MM.1S (cell line): Measurements from ENCODE around the gene NDUFAF5.

Source experiments
- DNase-seq: peaks from one replicate; pipeline ENCODE4 v3.0.0-alpha.2; 2015
- H2AFZ ChIP-seq: fragments of 300-600 bp; sonication (generic); 2 replicates; pipeline ENCODE4 v1.6.0; 2016; ENCODE audit warnings: antibody characterized with exemption, low read length
- H3F3A ChIP-seq: fragments of 300-600 bp; sonication (generic); 2 replicates; pipeline ENCODE4 v1.6.1; 2016; ENCODE audit warnings: mild to moderate bottlenecking, antibody characterized with exemption, low read length, moderate library complexity, mixed read lengths; ENCODE audit not compliant: insufficient read depth
- H3K27ac ChIP-seq: fragments of 300-600 bp; sonication (generic); 2 replicates; pipeline ENCODE4 v1.5.1; 2016; ENCODE audit warnings: mild to moderate bottlenecking, low read length
- H3K27me3 ChIP-seq: fragments of 300-600 bp; sonication (generic); replicated peaks from 2 replicates; pipeline ENCODE4 v1.6.0; 2016; ENCODE audit warnings: low read length; ENCODE audit not compliant: insufficient read depth
- H3K36me3 ChIP-seq: fragments of 300-600 bp; sonication (generic); replicated peaks from 2 replicates; pipeline ENCODE4 v1.6.1; 2016; ENCODE audit warnings: mild to moderate bottlenecking, low read length, mixed read lengths; ENCODE audit not compliant: insufficient read depth
- H3K4me1 ChIP-seq: fragments of 300-600 bp; sonication (generic); 2 replicates; pipeline ENCODE4 v1.6.1; 2016; ENCODE audit warnings: low read length, mixed read lengths
- H3K4me2 ChIP-seq: fragments of 300-600 bp; sonication (generic); 2 replicates; pipeline ENCODE4 v1.6.0; 2016; ENCODE audit warnings: low read depth, low read length
- H3K4me3 ChIP-seq: fragments of 300-600 bp; sonication (generic); 2 replicates; pipeline ENCODE4 v1.5.1; 2016; ENCODE audit warnings: low read length, mixed read lengths
- H3K79me2 ChIP-seq: fragments of 300-600 bp; sonication (generic); 2 replicates; pipeline ENCODE4 v1.6.1; 2016; ENCODE audit warnings: mixed run types, low read length, mixed read lengths
- H3K9ac ChIP-seq: fragments of 300-600 bp; sonication (generic); 2 replicates; pipeline ENCODE4 v1.6.1; 2016; ENCODE audit warnings: low read length, mixed read lengths
- H3K9me2 ChIP-seq: fragments of 300-600 bp; sonication (generic); replicated peaks from 2 replicates; pipeline ENCODE4 v1.6.1; 2016; ENCODE audit warnings: mild to moderate bottlenecking, low read length, mixed read lengths; ENCODE audit not compliant: insufficient read depth
- H3K9me3 ChIP-seq: fragments of 300-600 bp; sonication (generic); replicated peaks from 2 replicates; pipeline ENCODE4 v1.6.1; 2016; ENCODE audit warnings: mild to moderate bottlenecking, low read length, mixed read lengths; ENCODE audit not compliant: insufficient read depth
- H4K20me1 ChIP-seq: fragments of 300-600 bp; sonication (generic); 2 replicates; pipeline ENCODE4 v1.6.1; 2016; ENCODE audit warnings: mild to moderate bottlenecking, low read length, moderate library complexity, mixed read lengths; ENCODE audit not compliant: insufficient read depth
- EZH2 ChIP-seq: fragments of 300-600 bp; sonication (generic); optimal IDR thresholded peaks from 2 replicates; pipeline ENCODE3; 2017; ENCODE audit warnings: low read depth, mild to moderate bottlenecking, antibody characterized with exemption, low read length, mixed read lengths
- EZH2phosphoT487 ChIP-seq: fragments of 300-600 bp; sonication (generic); IDR thresholded peaks from 2 replicates; pipeline ENCODE4 v1.6.1; 2018; ENCODE audit warnings: antibody characterized with exemption, low read length
- TF ChIP-seq, protein P1 (sequence below): fragments of 300-600 bp; sonication (generic); IDR thresholded peaks from 2 replicates; pipeline ENCODE4 v1.5.1; 2016; ENCODE audit warnings: antibody characterized with exemption, low read length, mixed read lengths

The NDUFAF5 gene

DNA sequence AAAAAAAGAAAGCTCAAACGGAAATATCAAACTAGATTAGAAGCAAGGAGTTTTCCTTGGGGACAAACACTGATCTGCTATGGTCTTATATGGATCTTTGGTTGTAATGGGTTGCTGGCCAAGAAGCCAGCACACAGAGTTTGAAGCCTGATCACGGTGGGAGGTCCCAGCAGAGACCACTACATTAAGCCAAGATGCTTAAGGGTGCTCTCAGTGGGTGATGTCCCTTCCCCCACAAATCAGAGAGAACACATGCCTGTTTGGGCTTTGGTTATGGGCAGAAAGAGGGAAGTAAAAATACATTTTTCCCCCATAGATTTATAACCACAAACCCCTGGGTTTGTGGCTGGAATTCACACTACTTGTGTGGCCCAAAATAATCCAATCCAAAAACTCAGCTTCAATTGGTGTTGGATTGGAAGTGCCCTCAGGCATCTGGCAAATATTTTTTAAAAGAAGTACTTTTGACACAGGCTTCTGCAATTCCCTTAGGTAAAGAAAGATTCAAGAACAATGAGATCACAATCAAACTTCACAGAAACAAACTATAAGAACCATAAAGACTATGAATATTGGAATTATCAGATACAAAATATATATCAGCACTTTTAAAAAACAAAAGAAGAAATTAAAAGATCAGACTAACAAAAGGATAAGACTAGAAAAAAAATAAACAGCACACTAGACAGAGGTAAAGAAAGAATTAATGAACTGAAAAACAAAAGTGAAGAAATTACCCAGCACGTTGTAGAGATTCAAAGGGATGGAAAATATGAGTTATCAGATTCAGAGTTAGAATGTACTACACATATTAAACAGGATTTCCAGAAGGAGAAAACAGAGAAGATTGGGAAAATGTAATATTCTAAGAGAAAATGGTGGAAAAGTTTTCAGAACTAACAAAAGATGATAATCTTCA, 44.8 kb upstream of the NDUFAF5 start:
- Histone ChIP-seq H3K9me3 (no peaks in the 10 kb centered on the region), H3K79me2 (no peaks in the 10 kb centered on the region), H3K9me2 (no peaks in the 10 kb centered on the region), H2AFZ (no peak overlapping the region), H3K36me3 (no peaks in the 10 kb centered on the region), H3K4me2 (no peak overlapping the region), H4K20me1 (no peaks in the 10 kb centered on the region), H3K9ac (no peak overlapping the region), H3K4me1 (no peaks in the 10 kb centered on the region), H3K4me3 (no peak overlapping the region), H3F3A (no peaks in the 10 kb centered on the region), H3K27me3 (no peaks in the 10 kb centered on the region), H3K27ac (no peak overlapping the region)
- TF ChIP-seq EZH2phosphoT487 (no peak), EZH2 (no peak)
- TF ChIP-seq, protein P1, sequence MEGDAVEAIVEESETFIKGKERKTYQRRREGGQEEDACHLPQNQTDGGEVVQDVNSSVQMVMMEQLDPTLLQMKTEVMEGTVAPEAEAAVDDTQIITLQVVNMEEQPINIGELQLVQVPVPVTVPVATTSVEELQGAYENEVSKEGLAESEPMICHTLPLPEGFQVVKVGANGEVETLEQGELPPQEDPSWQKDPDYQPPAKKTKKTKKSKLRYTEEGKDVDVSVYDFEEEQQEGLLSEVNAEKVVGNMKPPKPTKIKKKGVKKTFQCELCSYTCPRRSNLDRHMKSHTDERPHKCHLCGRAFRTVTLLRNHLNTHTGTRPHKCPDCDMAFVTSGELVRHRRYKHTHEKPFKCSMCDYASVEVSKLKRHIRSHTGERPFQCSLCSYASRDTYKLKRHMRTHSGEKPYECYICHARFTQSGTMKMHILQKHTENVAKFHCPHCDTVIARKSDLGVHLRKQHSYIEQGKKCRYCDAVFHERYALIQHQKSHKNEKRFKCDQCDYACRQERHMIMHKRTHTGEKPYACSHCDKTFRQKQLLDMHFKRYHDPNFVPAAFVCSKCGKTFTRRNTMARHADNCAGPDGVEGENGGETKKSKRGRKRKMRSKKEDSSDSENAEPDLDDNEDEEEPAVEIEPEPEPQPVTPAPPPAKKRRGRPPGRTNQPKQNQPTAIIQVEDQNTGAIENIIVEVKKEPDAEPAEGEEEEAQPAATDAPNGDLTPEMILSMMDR: no peak
- no peak for DNase-seq

DNA sequence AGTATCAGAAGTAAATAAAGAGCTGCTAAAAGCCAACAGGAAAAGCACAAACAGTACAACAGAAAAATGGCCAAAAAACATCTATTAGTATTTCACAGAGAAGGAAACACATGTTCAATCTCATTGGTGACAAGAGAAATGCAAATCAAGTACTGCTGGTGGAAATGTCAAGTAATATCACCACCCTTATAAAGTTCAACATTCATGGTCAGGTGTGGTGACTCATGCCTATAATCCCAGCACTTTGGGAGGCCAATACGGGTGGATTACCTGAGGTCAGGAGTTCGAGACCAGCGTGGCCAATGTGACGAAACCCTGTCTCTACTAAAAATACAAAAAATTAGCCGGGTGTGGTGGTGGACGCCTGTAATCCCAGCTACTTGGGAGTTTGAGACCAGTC, 42.9 kb upstream of the NDUFAF5 start:
- Histone ChIP-seq H3K4me1 (no peaks in the 10 kb centered on the region), H3K36me3 (no peaks in the 10 kb centered on the region), H3K79me2 (no peaks in the 10 kb centered on the region), H3K9ac (no peak overlapping the region), H3K4me2 (no peak overlapping the region), H3K4me3 (no peak overlapping the region), H3K9me2 (no peaks in the 10 kb centered on the region), H2AFZ (no peak overlapping the region), H3K27me3 (no peaks in the 10 kb centered on the region), H3F3A (no peaks in the 10 kb centered on the region), H4K20me1 (no peaks in the 10 kb centered on the region), H3K9me3 (no peaks in the 10 kb centered on the region), H3K27ac (no peak overlapping the region)
- DNase-seq: no peak
- TF ChIP-seq, protein P1: no peak
- no peak for TF ChIP-seq EZH2
- no peak for TF ChIP-seq EZH2phosphoT487

GRCh38 chr20:13744352-13744751, 40.5 kb upstream of the NDUFAF5 start:
- Histone ChIP-seq H4K20me1 (no peaks in the 10 kb centered on the region), H3K4me1 (no peaks in the 10 kb centered on the region), H3K9me2 (no peaks in the 10 kb centered on the region), H3K9ac (no peak overlapping the region), H3K79me2 (no peaks in the 10 kb centered on the region), H3K27ac (no peak overlapping the region), H3K4me2 (no peak overlapping the region), H3K36me3 (no peaks in the 10 kb centered on the region), H3F3A (no peaks in the 10 kb centered on the region), H2AFZ (no peak overlapping the region), H3K4me3 (no peak overlapping the region), H3K27me3 (no peaks in the 10 kb centered on the region), H3K9me3 (no peaks in the 10 kb centered on the region)
- DNase-seq: no peak
- TF ChIP-seq, protein P1: no peak
- no peak for TF ChIP-seq EZH2phosphoT487
- no peak for TF ChIP-seq EZH2
